A673 (cell line): ENCODE measurements around the gene FGD4. TPM values are rescaled to one million over a fixed set of nuclear protein-coding genes. Genes with fewer than 3 reads are reported as not detected.

Source experiments
- BruUV-seq: library from RNA; stranded (reverse); fragments of 400-500 nt; replicated peaks from 2 replicates; lab custom pipeline; 2021; lab: Mats Ljungman, UMichigan
- CTCF ChIA-PET: fragments of 300-600 bp; sonication (Branson Sonifier 250); formaldehyde crosslinking; loops from one replicate; lab custom pipeline; 2022; ENCODE audit warnings: antibody characterized with exemption; lab: Charles Lee
- POLR2A ChIA-PET: fragments of 300-600 bp; sonication (Branson Sonifier 250); formaldehyde crosslinking; loops from one replicate; lab custom pipeline; 2022; ENCODE audit warnings: antibody characterized with exemption; ENCODE audit not compliant: low non-redundant PET; lab: Charles Lee
- DNase-seq: peaks from one replicate; pipeline ENCODE4 v3.0.0-alpha.2; 2015; ENCODE audit warnings: low spot score
- H3K27ac ChIP-seq: fragments of 200-600 bp; sonication (generic); 2 replicates; pipeline ENCODE4 v1.5.1; 2016; ENCODE audit warnings: mixed run types, low read depth, mild to moderate bottlenecking, mixed read lengths, antibody characterized with exemption, low read length; ENCODE audit not compliant: poor library complexity, severe bottlenecking
- H3K27me3 ChIP-seq: fragments of 200-600 bp; sonication (generic); replicated peaks from 2 replicates; pipeline ENCODE4 v1.6.1; 2017; ENCODE audit warnings: mixed run types, low read depth, mild to moderate bottlenecking, mixed read lengths, antibody characterized with exemption, low read length; ENCODE audit not compliant: insufficient read depth, poor library complexity
- H3K36me3 ChIP-seq: fragments of 200-600 bp; sonication (generic); 2 replicates; pipeline ENCODE4 v1.6.1; 2016; ENCODE audit warnings: mixed run types, mild to moderate bottlenecking, mixed read lengths, antibody characterized with exemption, low read length; ENCODE audit not compliant: insufficient read depth, poor library complexity, severe bottlenecking
- H3K4me1 ChIP-seq: fragments of 200-600 bp; sonication (generic); 2 replicates; pipeline ENCODE4 v1.6.1; 2017; ENCODE audit warnings: mixed run types, mild to moderate bottlenecking, mixed read lengths, antibody characterized with exemption, low read length; ENCODE audit not compliant: insufficient read depth, poor library complexity, severe bottlenecking
- H3K4me3 ChIP-seq: fragments of 200-600 bp; sonication (generic); 2 replicates; pipeline ENCODE4 v1.5.1; 2016; ENCODE audit warnings: low read depth, mixed run types, mild to moderate bottlenecking, mixed read lengths, low read length; ENCODE audit not compliant: poor library complexity, severe bottlenecking
- H3K9me3 ChIP-seq: fragments of 200-600 bp; sonication (generic); 2 replicates; pipeline ENCODE4 v1.6.1; 2016; ENCODE audit warnings: mixed run types, low read depth, mild to moderate bottlenecking, mixed read lengths, antibody characterized with exemption, low read length; ENCODE audit not compliant: poor library complexity, severe bottlenecking
- EZH2 ChIP-seq: fragments of 200-600 bp; sonication (generic); IDR thresholded peaks from 2 replicates; pipeline ENCODE4 v1.6.1; 2017; ENCODE audit warnings: borderline replicate concordance, low read depth, mild to moderate bottlenecking, mixed read lengths, antibody characterized with exemption, low read length; ENCODE audit not compliant: poor library complexity, severe bottlenecking
- intact Hi-C: fragments of 100-400 bp; cut with micrococcal nuclease; formaldehyde crosslinking; loops from one replicate; pipeline ENCODE4 v1.10.0; 2022; ENCODE audit not compliant: unreplicated experiment
- total RNA-seq: library from RNA; stranded (reverse); gene quantifications from 2 replicates; pipeline ENCODE4 v1.2.3, GENCODE V29; 2021
- TF ChIP-seq, protein P1 (sequence below): fragments of 300-800, 200-600 bp; sonication (generic); conservative IDR thresholded peaks from 2 replicates; pipeline ENCODE4 v1.5.1; 2017; ENCODE audit warnings: low read depth, mild to moderate bottlenecking, antibody characterized with exemption, low read length, moderate library complexity, mixed read lengths

FGD4 gene
- total RNA-seq, 1 experiment from 2014 or later, result 21.5 TPM

DNA sequence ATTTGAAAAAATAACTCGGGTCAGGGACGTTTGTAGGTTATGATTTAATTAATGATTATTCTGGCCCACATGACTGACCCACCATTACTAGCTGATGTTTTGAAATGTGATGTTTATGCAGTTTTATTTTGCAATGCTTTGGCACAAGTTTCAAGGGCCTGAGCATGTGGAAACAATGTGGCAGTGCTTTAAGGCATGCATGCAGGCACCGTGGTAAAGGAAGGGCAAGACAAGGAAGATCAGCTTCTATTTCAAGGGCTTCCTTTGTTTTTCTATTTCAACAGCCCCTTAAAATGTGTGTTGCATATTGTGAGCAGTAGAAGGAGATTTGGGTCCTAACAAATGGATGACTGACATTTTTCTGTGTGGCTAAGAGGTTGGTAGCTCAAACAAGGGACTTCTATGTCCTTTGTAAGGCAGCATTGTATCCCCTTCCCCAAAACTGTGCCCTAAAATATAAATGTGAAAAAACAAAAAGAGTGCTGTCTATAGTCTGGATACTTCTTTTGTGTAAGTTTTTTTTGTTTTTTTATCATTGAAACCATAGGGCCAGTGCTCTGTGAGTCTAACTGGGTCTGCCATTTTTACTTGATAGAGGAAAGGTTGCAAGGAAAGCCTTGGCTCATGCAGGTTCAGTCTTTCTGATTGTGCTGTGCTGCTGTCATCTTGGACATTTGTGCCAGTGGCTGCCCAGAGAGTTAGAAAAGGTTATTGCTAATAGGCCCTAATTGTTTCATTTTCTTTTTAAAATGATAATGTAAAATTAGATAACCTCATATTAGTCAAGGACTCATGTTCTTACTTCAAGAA, 103.5 kb downstream of the FGD4 start:
- Histone ChIP-seq H3K4me1 (peaks cover 42% of the 10 kb centered on the region), H3K9me3 (no peaks in the 10 kb centered on the region), H3K27ac (peak overlapping the region; percentile 49), H3K36me3 (no peaks in the 10 kb centered on the region), H3K27me3 (no peaks in the 10 kb centered on the region), H3K4me3 (peak overlapping the region; percentile 47)
- peak; percentile 40 for DNase-seq
- POLR2A ChIA-PET, result no interaction called here
- no peak for TF ChIP-seq EZH2
- TF ChIP-seq, protein P1, sequence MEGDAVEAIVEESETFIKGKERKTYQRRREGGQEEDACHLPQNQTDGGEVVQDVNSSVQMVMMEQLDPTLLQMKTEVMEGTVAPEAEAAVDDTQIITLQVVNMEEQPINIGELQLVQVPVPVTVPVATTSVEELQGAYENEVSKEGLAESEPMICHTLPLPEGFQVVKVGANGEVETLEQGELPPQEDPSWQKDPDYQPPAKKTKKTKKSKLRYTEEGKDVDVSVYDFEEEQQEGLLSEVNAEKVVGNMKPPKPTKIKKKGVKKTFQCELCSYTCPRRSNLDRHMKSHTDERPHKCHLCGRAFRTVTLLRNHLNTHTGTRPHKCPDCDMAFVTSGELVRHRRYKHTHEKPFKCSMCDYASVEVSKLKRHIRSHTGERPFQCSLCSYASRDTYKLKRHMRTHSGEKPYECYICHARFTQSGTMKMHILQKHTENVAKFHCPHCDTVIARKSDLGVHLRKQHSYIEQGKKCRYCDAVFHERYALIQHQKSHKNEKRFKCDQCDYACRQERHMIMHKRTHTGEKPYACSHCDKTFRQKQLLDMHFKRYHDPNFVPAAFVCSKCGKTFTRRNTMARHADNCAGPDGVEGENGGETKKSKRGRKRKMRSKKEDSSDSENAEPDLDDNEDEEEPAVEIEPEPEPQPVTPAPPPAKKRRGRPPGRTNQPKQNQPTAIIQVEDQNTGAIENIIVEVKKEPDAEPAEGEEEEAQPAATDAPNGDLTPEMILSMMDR, result no peak
- CTCF ChIA-PET, result no interaction called here
- intact Hi-C loops, result loop anchor here (5.0 kb wide), 1 partner anchor 84 kb away; no protein-coding TSS in a partner anchor
- BruUV-seq, result no TSS peak

DNA sequence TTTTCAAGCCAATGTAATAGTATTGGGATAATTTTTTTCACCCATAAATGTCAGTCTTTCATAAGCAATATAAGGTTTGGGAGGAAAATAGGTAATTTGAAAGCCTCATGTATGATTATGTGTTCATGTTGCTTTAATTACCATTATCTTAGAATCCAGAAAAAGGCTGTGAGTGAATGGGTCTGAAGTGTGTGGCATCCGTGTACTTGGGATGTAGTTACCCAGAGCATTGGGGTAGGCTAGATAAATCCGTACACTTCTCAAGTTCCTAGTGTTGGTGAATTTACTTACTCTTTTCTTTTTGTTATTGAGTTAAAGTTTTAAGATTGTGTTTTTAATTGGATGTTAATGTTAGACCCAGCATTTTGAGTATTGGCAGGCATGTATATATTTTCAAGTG, 104.4 kb downstream of the FGD4 start:
- no peaks in the 10 kb centered on the region for H3K27me3 ChIP-seq
- BruUV-seq, result no TSS peak
- no peak for DNase-seq
- ChIA-PET POLR2A (no interaction called here), CTCF (no interaction called here)
- peak overlapping the region; percentile 66 for H3K27ac ChIP-seq
- no peak for TF ChIP-seq EZH2
- TF ChIP-seq, protein P1, result no peak
- H3K36me3 ChIP-seq, result no peaks in the 10 kb centered on the region
- intact Hi-C loops, result loop anchor here (5.0 kb wide), 1 partner anchor 84 kb away; no protein-coding TSS in a partner anchor
- H3K4me3 ChIP-seq, result peak overlapping the region; percentile 47
- H3K4me1 ChIP-seq, result peaks cover 43% of the 10 kb centered on the region
- H3K9me3 ChIP-seq, result no peaks in the 10 kb centered on the region

DNA sequence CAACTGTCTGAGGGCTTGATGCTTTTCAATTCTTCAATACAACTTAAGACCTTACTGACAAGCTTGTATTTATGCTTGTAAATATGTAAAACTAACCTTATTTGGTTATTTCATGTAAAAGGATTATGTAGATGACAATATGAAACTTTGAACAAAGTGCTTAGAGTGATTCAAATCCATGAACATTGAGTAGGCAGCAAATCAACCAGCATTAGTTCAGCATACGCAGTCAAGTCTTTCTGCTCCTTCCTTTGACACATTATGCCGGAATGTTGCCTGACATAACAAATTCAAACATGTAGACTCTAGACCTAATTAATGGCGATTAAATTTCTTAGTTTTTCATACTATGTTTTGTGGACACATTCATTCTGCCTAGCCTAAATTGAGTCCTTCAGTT, 105.2 kb downstream of the FGD4 start:
- POLR2A ChIA-PET, result no interaction called here
- intact Hi-C loops, result loop anchor here (5.0 kb wide), 1 partner anchor 83 kb away; no protein-coding TSS in a partner anchor
- Histone ChIP-seq H3K4me3 (peak overlapping the region; percentile 47), H3K36me3 (no peaks in the 10 kb centered on the region), H3K27ac (peak overlapping the region; percentile 66), H3K27me3 (no peaks in the 10 kb centered on the region), H3K9me3 (no peaks in the 10 kb centered on the region), H3K4me1 (peaks cover 43% of the 10 kb centered on the region)
- TF ChIP-seq, protein P1, result no peak
- no peak for TF ChIP-seq EZH2
- CTCF ChIA-PET, result no interaction called here
- no TSS peak for BruUV-seq
- peak; percentile 25 for DNase-seq
